RWPE2 (cell line): ENCODE results near the gene RGS17.

Source experiments
- ATAC-seq: fragments of 200-7000 bp; cut with Tn5 transposase; 3 replicates; pipeline ENCODE4 v1.9.1; 2021; ENCODE audit warnings: low read depth
- DNase-seq: peaks from one replicate; pipeline ENCODE4 v3.0.0-alpha.2; 2020; ENCODE audit warnings: low spot score
- H3K27ac ChIP-seq: fragments of 450-650 bp; 2 replicates; pipeline ENCODE4 v1.5.1; 2017; ENCODE audit warnings: mild to moderate bottlenecking; ENCODE audit not compliant: poor library complexity, severe bottlenecking
- H3K27me3 ChIP-seq: fragments of 250-450 bp; sonication (Bioruptor Pico); 2 replicates; pipeline ENCODE4 v1.5.1; 2021; ENCODE audit warnings: mild to moderate bottlenecking, moderate library complexity; ENCODE audit not compliant: insufficient read depth, poor library complexity, severe bottlenecking
- H3K36me3 ChIP-seq: fragments of 250-450 bp; sonication (Bioruptor Pico); 2 replicates; pipeline ENCODE4 v1.5.1; 2020; ENCODE audit warnings: low read depth, mild to moderate bottlenecking, moderate library complexity
- H3K4me1 ChIP-seq: fragments of 250-450 bp; sonication (Bioruptor Pico); 2 replicates; pipeline ENCODE4 v1.5.1; 2021; ENCODE audit warnings: mild to moderate bottlenecking, moderate library complexity; ENCODE audit not compliant: insufficient read depth, poor library complexity, severe bottlenecking
- H3K4me3 ChIP-seq: fragments of 250-450 bp; sonication (Bioruptor Pico); 2 replicates; pipeline ENCODE4 v1.5.1; 2021; ENCODE audit warnings: mild to moderate bottlenecking, moderate library complexity; ENCODE audit not compliant: severe bottlenecking
- H3K9me3 ChIP-seq: fragments of 250-450 bp; sonication (Bioruptor Pico); 2 replicates; pipeline ENCODE4 v1.5.1; 2021; ENCODE audit warnings: mild to moderate bottlenecking, moderate library complexity; ENCODE audit not compliant: severe bottlenecking
- TF ChIP-seq, protein P1 (sequence below): fragments of 450-650 bp; IDR thresholded peaks from one replicate; pipeline ENCODE4 v1.5.1; 2017; ENCODE audit warnings: mild to moderate bottlenecking, moderate library complexity; ENCODE audit not compliant: poor library complexity, severe bottlenecking

RGS17 gene

DNA sequence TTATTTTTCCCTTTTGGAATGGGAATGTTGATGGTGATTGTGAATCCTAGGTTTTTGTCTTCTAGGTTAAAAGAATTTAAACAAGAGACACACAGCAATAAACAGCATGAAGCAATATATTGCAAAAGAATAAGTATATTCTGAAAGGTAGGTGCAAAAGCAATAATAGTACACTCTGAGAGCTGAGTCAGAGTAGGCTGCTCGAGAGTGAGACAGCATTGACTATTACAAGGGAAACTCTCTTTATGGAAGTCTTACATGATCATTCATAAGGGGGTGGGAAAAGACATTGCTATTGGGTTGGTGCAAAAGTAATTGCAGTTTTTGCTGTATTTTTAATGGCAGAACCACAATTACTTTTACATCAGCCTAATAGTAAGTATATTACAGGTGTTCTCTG is 173.3 kb downstream of the RGS17 start:
- H3K9me3 ChIP-seq = no peaks in the 10 kb centered on the region
- no peaks in the 10 kb centered on the region for H3K27me3 ChIP-seq
- no peak overlapping the region for H3K4me3 ChIP-seq
- DNase-seq (no peak), ATAC-seq (no peak)
- no peaks in the 10 kb centered on the region for H3K4me1 ChIP-seq
- H3K27ac ChIP-seq = no peak overlapping the region
- no peaks in the 10 kb centered on the region for H3K36me3 ChIP-seq
- TF ChIP-seq, protein P1, sequence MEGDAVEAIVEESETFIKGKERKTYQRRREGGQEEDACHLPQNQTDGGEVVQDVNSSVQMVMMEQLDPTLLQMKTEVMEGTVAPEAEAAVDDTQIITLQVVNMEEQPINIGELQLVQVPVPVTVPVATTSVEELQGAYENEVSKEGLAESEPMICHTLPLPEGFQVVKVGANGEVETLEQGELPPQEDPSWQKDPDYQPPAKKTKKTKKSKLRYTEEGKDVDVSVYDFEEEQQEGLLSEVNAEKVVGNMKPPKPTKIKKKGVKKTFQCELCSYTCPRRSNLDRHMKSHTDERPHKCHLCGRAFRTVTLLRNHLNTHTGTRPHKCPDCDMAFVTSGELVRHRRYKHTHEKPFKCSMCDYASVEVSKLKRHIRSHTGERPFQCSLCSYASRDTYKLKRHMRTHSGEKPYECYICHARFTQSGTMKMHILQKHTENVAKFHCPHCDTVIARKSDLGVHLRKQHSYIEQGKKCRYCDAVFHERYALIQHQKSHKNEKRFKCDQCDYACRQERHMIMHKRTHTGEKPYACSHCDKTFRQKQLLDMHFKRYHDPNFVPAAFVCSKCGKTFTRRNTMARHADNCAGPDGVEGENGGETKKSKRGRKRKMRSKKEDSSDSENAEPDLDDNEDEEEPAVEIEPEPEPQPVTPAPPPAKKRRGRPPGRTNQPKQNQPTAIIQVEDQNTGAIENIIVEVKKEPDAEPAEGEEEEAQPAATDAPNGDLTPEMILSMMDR = no peak
